Neuron (in vitro differentiated cells): Measurements from ENCODE around the gene SORT1.

Experiments
- H2AFZ ChIP-seq: one replicate; pipeline ENCODE4 v1.6.1; 2013; ENCODE audit warnings: low read depth, mild to moderate bottlenecking, inconsistent platforms, low read length, moderate library complexity
- H3K27me3 ChIP-seq: one replicate; pipeline ENCODE4 v1.6.1; 2013; ENCODE audit warnings: low read length; ENCODE audit not compliant: insufficient read depth
- H3K36me3 ChIP-seq: one replicate; pipeline ENCODE4 v1.6.1; 2013; ENCODE audit warnings: low read length; ENCODE audit not compliant: insufficient read depth
- H3K4me1 ChIP-seq: one replicate; pipeline ENCODE4 v1.6.1; 2013; ENCODE audit warnings: low read length; ENCODE audit not compliant: insufficient read depth
- H3K4me3 ChIP-seq: 2 replicates; pipeline ENCODE4 v1.5.1; 2013; ENCODE audit warnings: mild to moderate bottlenecking, low read length, moderate library complexity
- H3K9me3 ChIP-seq: one replicate; pipeline ENCODE4 v1.6.1; 2013; ENCODE audit warnings: low read length

SORT1 gene

GRCh38 chr1:109274533-109275476, 122.9 kb downstream of the SORT1 start:
- H3K4me1 ChIP-seq = peaks cover 26% of the 10 kb centered on the region
- H3K4me3 ChIP-seq = no peak overlapping the region
- H3K36me3 ChIP-seq = peaks cover 63% of the 10 kb centered on the region
- no peaks in the 10 kb centered on the region for H3K27me3 ChIP-seq
- no peak overlapping the region for H2AFZ ChIP-seq
- H3K9me3 ChIP-seq = no peaks in the 10 kb centered on the region

DNA sequence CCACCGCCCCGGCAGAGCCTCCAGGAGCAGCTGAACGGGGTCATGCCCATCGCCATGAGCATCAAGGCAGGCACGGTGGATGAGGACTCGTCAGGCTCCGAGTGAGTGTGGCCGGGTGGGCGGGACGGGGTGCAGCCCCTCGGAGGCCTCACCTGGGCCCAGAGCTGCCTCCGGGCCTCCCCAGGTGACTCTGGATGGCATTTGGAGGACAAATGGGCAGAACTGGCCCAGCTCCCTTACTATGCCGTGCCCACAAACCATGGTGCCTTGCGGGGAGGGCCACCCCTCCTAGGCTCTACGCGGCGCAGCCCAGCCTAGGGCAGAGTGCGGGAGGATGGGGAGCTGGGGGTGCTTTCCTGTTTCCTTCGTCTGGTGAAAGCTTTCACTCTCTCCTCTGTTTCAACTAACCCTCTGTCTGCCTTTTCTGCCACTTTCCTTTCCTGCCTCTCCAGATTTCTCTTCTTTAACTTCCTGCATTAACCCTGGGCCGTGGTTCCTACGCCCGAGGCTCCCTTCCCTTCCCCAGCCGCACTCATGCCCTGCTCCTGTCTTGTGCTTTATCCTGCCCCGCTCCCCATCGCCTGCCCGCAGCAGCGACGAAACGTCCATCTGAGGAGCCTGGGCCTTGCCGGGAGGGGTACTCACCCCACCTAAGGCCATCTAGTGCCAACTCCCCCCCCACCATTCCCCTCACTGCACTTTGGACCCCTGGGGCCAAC, 124.0 kb downstream of the SORT1 start:
- H2AFZ ChIP-seq = no peak overlapping the region
- H3K36me3 ChIP-seq = peaks cover 67% of the 10 kb centered on the region
- H3K4me1 ChIP-seq = peaks cover 23% of the 10 kb centered on the region
- H3K27me3 ChIP-seq = no peaks in the 10 kb centered on the region
- no peak overlapping the region for H3K4me3 ChIP-seq
- no peaks in the 10 kb centered on the region for H3K9me3 ChIP-seq

DNA sequence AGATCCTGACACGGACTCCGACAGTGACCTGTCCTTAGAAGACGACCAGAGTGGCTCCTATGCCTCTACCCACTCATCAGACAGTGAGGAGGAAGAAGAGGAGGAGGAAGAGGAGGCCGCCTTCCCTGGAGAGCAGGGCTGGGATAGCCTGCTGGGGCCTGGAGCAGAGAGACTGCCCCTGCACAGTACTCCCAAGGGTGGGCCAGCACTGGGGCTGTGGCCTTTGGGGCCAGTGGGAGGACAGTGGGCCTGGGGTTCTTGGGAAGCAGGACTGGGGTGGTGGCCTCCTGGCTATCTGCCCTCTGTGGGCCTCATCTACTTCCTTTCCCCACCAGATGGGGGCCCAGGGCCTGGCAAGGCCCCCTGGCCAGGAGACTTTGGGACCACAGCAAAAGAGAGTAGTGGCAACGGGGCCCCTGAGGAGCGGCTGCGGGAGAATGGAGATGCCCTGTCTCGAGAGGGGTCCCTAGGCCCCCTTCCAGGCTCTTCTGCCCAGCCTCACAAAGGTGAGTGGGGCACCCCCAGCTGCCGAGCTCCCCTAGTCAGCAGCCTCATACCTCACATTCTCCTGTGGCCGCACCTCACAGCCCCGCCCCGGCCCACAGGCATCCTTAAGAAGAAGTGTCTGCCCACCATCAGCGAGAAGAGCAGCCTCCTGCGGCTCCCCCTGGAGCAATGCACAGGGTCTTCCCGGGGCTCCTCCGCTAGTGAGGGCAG, 124.7 kb downstream of the SORT1 start:
- peaks cover 19% of the 10 kb centered on the region for H3K4me1 ChIP-seq
- H3K27me3 ChIP-seq = no peaks in the 10 kb centered on the region
- H3K4me3 ChIP-seq = no peak overlapping the region
- H3K36me3 ChIP-seq = peaks cover 68% of the 10 kb centered on the region
- H3K9me3 ChIP-seq = no peaks in the 10 kb centered on the region
- no peak overlapping the region for H2AFZ ChIP-seq

DNA sequence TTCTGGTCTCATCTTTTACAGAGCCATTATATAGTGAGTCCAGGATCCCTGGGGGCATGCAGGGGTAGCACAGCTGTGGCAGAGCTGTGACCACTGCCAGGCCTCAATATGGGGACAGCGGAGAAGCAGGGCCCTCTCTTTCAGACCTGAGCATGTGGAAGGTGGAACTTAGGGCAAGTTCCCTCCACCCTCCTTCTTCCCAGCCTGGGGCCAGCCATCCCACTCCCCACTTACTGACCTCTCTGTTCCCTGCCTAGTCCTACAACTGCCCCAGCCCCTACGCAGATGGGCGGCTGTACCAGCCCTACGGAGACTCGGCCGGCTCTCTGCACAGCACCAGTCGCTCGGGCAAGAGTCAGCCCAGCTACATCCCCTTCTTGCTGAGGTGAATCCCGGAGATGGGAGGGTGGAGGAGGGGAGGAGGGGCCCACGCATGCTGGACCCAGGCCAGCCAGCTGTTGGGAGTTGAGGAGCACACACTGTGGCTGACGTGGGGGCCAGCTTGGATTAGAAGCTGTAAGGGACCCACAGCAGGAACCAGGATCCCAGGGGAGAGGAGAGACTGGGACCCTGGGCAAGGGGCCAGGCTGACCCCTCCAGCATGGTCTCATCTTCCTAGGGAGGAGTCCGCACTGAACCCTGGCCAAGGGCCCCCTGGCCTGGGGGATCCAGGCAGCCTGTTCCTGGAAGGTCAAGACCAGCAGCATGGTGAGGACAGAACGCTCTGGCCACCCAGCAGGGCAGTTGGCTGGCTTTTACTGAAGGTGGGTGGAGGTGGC, 125.5 kb downstream of the SORT1 start:
- peaks cover 14% of the 10 kb centered on the region for H3K4me1 ChIP-seq
- peaks cover 70% of the 10 kb centered on the region for H3K36me3 ChIP-seq
- H3K4me3 ChIP-seq = no peak overlapping the region
- H3K9me3 ChIP-seq = no peaks in the 10 kb centered on the region
- no peak overlapping the region for H2AFZ ChIP-seq
- H3K27me3 ChIP-seq = no peaks in the 10 kb centered on the region

DNA sequence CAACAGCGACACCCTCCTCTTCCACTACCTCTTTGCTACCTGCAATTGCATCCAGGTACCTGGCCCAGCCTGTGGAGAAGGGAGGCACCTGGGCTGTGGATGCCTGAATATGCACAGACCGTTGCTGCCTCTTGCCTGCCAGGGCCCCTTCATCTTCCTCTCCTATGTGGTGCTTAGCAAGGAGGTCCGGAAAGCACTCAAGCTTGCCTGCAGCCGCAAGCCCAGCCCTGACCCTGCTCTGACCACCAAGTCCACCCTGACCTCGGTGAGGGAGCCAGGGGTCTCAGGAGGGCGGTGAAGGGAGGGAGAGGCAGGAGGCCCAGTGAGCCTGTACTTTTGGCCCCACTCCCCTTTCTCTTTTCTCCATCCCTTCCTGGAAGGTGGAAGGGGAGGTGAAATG, 126.3 kb downstream of the SORT1 start:
- Histone ChIP-seq H3K9me3 (no peaks in the 10 kb centered on the region), H3K4me3 (no peak overlapping the region)

GRCh38 chr1:109270623-109271317, 126.9 kb downstream of the SORT1 start:
- Histone ChIP-seq H3K27me3 (no peaks in the 10 kb centered on the region), H3K36me3 (peaks cover 80% of the 10 kb centered on the region), H3K4me3 (no peak overlapping the region), H3K9me3 (no peaks in the 10 kb centered on the region), H2AFZ (no peak overlapping the region), H3K4me1 (peaks cover 11% of the 10 kb centered on the region)

More for the DNA sequence above, 126.3 kb downstream of the SORT1 start:
- Histone ChIP-seq H3K27me3 (no peaks in the 10 kb centered on the region), H2AFZ (no peak overlapping the region), H3K36me3 (peaks cover 74% of the 10 kb centered on the region), H3K4me1 (peaks cover 12% of the 10 kb centered on the region)

- no peak overlapping the region for H2AFZ ChIP-seq
- H3K9me3 ChIP-seq = no peaks in the 10 kb centered on the region
Observed at GRCh38 chr1:109269981-109270622, 127.6 kb downstream of the SORT1 start.

DNA sequence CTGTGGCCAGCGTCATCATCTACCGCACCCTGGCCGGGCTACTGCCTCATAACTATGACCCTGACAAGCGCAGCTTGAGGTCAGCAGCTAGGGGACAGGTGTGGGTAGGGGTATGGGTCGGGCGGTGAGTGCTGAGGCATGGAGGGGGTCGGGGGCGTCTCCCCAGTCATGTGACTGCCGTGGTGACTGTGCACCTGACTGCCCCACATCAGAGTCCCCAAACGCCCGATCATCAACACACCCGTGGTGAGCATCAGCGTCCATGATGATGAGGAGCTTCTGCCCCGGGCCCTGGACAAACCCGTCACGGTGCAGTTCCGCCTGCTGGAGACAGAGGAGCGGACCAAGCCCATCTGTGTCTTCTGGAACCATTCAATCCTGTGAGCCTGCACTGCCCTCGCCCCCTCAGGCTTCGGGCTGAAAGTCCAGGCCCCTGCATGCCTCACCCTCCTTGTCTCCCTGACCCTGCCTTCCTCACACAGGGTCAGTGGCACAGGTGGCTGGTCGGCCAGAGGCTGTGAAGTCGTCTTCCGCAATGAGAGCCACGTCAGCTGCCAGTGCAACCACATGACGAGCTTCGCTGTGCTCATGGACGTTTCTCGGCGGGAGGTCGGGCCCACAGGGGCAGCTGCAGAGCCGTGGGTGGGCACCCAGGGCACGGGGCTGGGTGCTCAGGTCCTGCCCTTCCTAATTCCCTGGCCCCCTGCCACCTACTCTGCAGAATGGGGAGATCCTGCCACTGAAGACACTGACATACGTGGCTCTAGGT, 128.3 kb downstream of the SORT1 start:
- no peak overlapping the region for H2AFZ ChIP-seq
- peaks cover under 1% of the 10 kb centered on the region for H3K4me1 ChIP-seq
- no peaks in the 10 kb centered on the region for H3K9me3 ChIP-seq
- H3K36me3 ChIP-seq = peaks cover 85% of the 10 kb centered on the region
- H3K4me3 ChIP-seq = no peak overlapping the region
- H3K27me3 ChIP-seq = no peaks in the 10 kb centered on the region

More at GRCh38 chr1:109269981-109270622, 127.6 kb downstream of the SORT1 start:
- no peak overlapping the region for H3K4me3 ChIP-seq
- H3K4me1 ChIP-seq = peaks cover 7% of the 10 kb centered on the region
- peaks cover 85% of the 10 kb centered on the region for H3K36me3 ChIP-seq
- H3K27me3 ChIP-seq = no peaks in the 10 kb centered on the region

DNA sequence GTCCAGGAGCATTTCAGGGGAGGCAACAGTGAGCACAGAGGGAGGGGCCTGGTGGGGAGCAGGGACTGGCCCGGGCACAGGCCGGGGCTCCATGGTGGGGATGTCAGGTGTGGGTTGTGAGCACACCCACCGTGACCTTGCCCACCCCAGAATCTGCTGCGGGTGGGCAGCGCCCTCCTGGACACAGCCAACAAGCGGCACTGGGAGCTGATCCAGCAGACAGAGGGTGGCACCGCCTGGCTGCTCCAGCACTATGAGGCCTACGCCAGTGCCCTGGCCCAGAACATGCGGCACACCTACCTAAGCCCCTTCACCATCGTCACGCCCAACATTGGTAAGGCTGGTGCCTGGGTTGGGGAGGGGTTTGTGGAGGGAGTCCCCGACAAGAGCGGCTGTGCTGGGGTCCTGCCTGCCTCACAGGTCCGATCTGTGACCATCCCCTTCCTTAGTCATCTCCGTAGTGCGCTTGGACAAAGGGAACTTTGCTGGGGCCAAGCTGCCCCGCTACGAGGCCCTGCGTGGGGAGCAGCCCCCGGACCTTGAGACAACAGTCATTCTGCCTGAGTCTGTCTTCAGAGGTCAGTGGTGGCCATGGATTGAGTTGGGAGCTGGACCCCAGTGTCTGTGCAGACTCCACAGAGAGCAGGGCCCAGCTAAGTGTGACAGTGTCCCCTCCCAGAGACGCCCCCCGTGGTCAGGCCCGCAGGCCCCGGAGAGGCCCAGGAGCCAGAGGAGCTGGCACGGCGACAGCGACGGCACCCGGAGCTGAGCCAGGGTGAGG, 129.1 kb downstream of the SORT1 start:
- Histone ChIP-seq H3K4me3 (no peak overlapping the region), H3K36me3 (peaks cover 82% of the 10 kb centered on the region), H3K9me3 (no peaks in the 10 kb centered on the region), H2AFZ (no peak overlapping the region), H3K27me3 (no peaks in the 10 kb centered on the region), H3K4me1 (no peaks in the 10 kb centered on the region)

DNA sequence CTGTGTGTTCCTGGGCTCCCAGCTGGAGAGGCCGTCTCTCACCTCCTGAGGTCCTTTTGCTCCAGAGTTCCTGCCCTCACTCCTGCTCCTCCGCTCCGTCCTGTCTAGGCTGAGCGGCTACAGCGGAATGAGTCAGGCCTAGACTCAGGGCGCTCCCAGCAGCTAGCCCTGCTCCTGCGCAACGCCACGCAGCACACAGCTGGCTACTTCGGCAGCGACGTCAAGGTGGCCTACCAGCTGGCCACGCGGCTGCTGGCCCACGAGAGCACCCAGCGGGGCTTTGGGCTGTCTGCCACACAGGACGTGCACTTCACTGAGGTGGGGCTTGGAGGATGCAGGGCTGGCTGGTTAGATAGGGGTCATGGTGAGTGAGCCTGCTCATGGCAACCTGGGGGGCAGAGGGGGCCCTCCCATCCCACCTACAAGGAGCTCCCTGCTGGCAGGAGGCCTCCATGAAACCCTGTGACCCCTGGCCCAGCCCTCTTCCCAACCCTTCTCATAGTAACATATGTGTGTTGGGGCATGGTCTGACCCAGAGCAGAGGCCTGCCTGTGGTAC, 129.9 kb downstream of the SORT1 start:
- Histone ChIP-seq H3K9me3 (no peaks in the 10 kb centered on the region), H3K27me3 (no peaks in the 10 kb centered on the region), H2AFZ (no peak overlapping the region), H3K36me3 (peaks cover 89% of the 10 kb centered on the region), H3K4me3 (no peak overlapping the region), H3K4me1 (no peaks in the 10 kb centered on the region)
